PFSK-1 (cell line): ENCODE results near the gene SF3A2.

Source experiments
- FOXP2 ChIP-seq: optimal IDR thresholded peaks from 2 replicates; pipeline ENCODE3; 2011; ENCODE audit warnings: borderline replicate concordance, control low read depth, inconsistent platforms; ENCODE audit not compliant: insufficient read depth; ENCODE audit errors: extremely low read length, extremely low read depth
- POLR2AphosphoS5 ChIP-seq: IDR thresholded peaks from 2 replicates; pipeline ENCODE4 v1.6.1; 2012; ENCODE audit warnings: low read depth, mild to moderate bottlenecking, control low read depth, low read length, moderate library complexity
- SIN3A ChIP-seq: IDR thresholded peaks from 2 replicates; pipeline ENCODE4 v1.6.1; 2012; ENCODE audit warnings: mild to moderate bottlenecking, low read length, moderate library complexity, borderline replicate concordance; ENCODE audit not compliant: insufficient read depth
- TAF1 ChIP-seq: IDR thresholded peaks from 2 replicates; pipeline ENCODE4 v1.6.1; 2012; ENCODE audit warnings: low read length, control low read depth, borderline replicate concordance; ENCODE audit not compliant: insufficient read depth
- TF ChIP-seq, protein P1 (sequence below), 2 experiments: IDR thresholded peaks; 2 replicates each; pipeline versions ENCODE4 v1.6.1 to v1.8.0; 2011 to 2012; ENCODE audit warnings: low read depth in 2 of 2, low read length in 2 of 2, control low read depth in 1 of 2, inconsistent platforms in 1 of 2, mild to moderate bottlenecking in 1 of 2, moderate library complexity in 1 of 2; ENCODE audit not compliant: insufficient read depth in 1 of 2

The SF3A2 gene

GRCh38 chr19:2243274-2244124, 6.9 kb downstream of the SF3A2 start:
- TF ChIP-seq FOXP2 (no peak), POLR2AphosphoS5 (no peak), TAF1 (no peak), SIN3A (no peak)
- TF ChIP-seq, protein P1, sequence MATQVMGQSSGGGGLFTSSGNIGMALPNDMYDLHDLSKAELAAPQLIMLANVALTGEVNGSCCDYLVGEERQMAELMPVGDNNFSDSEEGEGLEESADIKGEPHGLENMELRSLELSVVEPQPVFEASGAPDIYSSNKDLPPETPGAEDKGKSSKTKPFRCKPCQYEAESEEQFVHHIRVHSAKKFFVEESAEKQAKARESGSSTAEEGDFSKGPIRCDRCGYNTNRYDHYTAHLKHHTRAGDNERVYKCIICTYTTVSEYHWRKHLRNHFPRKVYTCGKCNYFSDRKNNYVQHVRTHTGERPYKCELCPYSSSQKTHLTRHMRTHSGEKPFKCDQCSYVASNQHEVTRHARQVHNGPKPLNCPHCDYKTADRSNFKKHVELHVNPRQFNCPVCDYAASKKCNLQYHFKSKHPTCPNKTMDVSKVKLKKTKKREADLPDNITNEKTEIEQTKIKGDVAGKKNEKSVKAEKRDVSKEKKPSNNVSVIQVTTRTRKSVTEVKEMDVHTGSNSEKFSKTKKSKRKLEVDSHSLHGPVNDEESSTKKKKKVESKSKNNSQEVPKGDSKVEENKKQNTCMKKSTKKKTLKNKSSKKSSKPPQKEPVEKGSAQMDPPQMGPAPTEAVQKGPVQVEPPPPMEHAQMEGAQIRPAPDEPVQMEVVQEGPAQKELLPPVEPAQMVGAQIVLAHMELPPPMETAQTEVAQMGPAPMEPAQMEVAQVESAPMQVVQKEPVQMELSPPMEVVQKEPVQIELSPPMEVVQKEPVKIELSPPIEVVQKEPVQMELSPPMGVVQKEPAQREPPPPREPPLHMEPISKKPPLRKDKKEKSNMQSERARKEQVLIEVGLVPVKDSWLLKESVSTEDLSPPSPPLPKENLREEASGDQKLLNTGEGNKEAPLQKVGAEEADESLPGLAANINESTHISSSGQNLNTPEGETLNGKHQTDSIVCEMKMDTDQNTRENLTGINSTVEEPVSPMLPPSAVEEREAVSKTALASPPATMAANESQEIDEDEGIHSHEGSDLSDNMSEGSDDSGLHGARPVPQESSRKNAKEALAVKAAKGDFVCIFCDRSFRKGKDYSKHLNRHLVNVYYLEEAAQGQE (IDR thresholded peaks at IDR 0.05; ENCODE audit: insufficient read depth in 1 of 2, low read depth in 2 of 2, low read length in 2 of 2): no peak

DNA sequence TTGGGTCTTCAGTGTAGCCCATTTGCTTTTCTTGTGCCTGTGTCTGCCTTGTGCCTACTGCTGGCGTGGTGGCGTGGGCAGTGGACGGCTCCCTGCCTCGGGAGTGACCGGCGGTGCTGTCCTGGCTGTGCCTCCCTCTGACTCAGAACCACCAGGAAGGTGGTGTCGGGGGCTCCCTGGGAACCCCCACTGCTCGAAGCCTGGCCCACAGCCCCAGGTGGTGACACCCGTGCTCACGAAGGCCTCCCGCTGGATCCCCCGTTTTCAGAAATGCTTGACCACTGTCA, 7.4 kb downstream of the SF3A2 start:
- TF ChIP-seq FOXP2 (no peak), SIN3A (no peak), TAF1 (no peak), POLR2AphosphoS5 (no peak)
- TF ChIP-seq, protein P1 (IDR thresholded peaks at IDR 0.05; ENCODE audit: insufficient read depth in 1 of 2, low read depth in 2 of 2, low read length in 2 of 2): no peak

DNA sequence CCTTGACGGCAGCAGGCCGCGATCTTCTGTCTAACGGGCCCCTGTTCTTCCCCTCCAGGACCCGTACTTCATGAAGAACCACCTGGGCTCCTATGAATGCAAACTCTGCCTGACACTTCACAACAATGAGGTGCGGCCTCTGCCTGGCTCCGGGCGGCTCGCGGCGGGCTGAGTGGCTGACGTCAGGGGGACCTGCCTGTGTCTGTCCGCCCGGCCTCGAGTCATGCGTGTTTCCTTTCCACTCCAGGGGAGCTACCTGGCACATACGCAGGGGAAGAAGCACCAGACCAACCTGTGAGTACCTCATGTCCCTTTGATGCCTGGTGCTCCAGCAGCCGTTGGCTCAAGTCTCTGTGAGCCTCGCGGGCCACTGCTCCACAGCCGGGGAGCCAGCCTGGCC, 7.9 kb downstream of the SF3A2 start:
- no peak for TF ChIP-seq FOXP2
- no peak for TF ChIP-seq SIN3A
- TF ChIP-seq TAF1: no peak
- no peak for TF ChIP-seq POLR2AphosphoS5
- TF ChIP-seq, protein P1 (IDR thresholded peaks at IDR 0.05; ENCODE audit: insufficient read depth in 1 of 2, low read depth in 2 of 2, low read length in 2 of 2): no peak

GRCh38 chr19:2245273-2245672, 8.6 kb downstream of the SF3A2 start:
- TF ChIP-seq SIN3A (no peak), FOXP2 (no peak), TAF1 (no peak), POLR2AphosphoS5 (no peak)
- TF ChIP-seq, protein P1 (IDR thresholded peaks at IDR 0.05; ENCODE audit: insufficient read depth in 1 of 2, low read depth in 2 of 2, low read length in 2 of 2): no peak
